NCI-H2171 treated with DMSO at 0.1 percent for 48 hours (cell line): ENCODE measurements around the gene SGK1.
"Not testable (repeated sequence)": the region's sequence is repeated elsewhere in the genome, so short reads cannot be mapped to it uniquely, and the experiment has no call there.

Source experiments
- DNase-seq: peaks from one replicate; lab custom pipeline; 2025; lab: John Stamatoyannopoulos, UW

SGK1 gene

DNA sequence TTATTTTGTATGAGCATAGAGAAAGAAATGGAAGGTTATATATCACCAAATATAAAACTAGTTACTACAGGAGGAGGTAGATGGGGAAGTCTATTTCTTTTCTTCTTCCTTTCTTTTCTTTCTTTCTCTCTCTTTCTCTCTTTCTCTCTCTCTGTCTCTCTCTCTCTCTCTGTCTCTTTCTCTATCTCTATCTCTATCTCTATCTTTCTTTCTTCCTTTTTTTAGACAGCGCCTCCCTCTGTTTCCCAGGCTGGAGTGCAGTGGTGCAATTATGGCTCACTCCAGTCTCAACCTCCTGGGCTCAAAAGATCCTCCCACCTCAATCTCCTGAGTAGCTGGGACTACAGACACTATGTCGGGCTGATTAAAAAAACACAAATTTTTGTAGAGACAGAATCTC, 10.2 kb upstream of the SGK1 start:
- DNase-seq = no peak

- not testable (repeated sequence) for DNase-seq
Observed at GRCh38 chr6:134326192-134326591, 8.3 kb upstream of the SGK1 start.

GRCh38 chr6:134324766-134325165, 6.9 kb upstream of the SGK1 start:
- DNase-seq = no peak

DNA sequence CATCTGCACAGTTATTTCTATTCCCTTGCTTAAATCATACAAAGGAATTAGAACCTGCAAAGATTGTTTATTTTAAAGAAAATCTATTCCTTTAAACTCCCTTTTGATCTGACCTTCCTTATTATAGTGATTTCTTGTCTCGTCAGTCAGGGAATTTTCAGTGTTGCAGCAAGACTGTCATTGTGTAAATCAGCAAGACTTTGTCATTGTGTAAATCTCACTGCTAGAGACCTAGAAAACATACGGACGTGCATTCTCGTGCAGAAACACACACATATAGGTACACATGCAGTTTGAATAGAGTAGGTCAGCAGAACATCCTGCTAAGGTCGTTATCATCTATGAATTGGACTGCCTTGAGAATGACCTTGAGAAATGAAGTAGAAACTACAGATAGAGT, 6.2 kb upstream of the SGK1 start:
- DNase-seq = no peak

GRCh38 chr6:134323698-134324097, 5.8 kb upstream of the SGK1 start:
- no peak for DNase-seq

DNA sequence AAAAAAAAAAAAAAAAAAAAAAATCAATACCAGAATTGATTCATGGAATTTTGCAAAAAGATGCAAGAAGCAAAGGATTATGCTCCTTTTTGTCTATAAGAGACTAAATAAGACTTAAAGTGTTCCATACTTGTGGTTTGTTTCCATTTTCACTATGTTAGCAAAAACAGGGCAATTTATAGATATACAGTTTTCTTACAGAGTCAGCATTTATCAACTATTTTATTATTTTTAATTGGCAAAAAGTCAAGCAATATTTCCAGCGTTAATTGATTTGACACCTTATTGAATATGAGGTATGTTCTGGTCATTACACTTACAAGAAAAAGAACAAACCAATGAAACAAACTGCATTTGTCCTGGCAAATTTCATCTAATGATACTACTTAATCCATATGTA, 5.4 kb upstream of the SGK1 start:
- no peak for DNase-seq

GRCh38 chr6:134322216-134322615, 4.3 kb upstream of the SGK1 start:
- DNase-seq = no peak

GRCh38 chr6:134321246-134321645, 3.3 kb upstream of the SGK1 start:
- DNase-seq = no peak

GRCh38 chr6:134319686-134320085, 1.8 kb upstream of the SGK1 start:
- DNase-seq = not testable (repeated sequence)

GRCh38 chr6:134318974-134319281, 1.0 kb upstream of the SGK1 start:
- DNase-seq = no peak

DNA sequence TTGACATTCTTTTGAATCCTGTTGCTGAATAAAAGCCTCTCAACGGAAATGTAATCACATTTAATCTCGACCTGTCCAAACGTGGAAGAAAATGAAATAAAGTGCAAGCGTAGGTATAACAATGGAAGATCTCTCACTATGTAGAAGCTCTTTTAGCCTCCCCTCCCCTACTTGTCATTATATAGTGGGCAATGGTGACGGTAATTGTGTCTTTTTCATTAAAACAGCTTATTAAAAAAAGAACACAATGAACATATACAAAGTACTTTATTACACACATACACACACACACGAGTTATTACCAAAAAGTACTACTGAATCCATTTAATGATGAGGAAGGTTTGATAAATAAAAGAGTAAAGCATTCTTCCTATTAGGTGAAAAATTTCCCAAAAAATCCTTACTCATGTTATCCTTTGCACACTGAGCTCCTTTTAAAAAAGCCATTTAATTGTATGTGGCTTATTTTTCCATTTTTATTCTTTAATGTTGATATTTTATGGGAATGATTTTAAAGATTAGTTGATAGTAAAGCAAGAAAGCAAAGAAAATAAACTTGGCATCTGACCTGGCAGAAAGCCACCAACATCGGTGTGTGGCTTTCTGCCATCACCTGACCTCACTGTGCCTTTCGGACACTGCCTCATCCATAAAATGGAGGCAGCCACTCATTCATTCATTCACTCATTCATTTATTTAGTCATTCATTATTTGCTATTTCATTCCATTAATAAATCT, 493 bp upstream of the SGK1 start:
- no peak for DNase-seq

- no peak for DNase-seq
Observed at GRCh38 chr6:134316733-134317431, 1.0 kb downstream of the SGK1 start.

DNA sequence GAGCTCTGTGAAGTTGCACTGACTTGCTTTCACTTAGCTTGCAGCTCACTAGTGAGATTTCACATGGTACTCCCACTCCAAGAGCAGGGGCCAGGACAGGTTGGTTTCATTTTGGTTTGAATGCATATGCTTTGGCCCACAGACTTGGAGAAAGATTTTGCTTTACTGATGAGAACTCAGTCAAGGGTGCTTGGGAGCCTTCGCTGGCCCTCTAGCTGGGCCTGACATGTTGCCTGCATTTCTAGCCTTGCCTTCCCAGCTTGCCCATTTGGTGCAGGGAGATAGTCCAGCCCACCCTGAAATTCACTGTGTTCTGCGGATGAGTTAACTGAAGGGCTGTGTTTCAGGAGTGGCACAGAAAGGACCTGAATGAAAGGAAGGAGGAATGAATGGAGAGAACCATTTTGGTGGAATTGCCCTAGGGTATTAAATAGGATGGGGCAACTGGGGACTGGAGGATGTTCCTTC, 1.9 kb downstream of the SGK1 start:
- DNase-seq = no peak

GRCh38 chr6:134315189-134315588, 2.7 kb downstream of the SGK1 start:
- DNase-seq = no peak

GRCh38 chr6:134314006-134314821, 3.7 kb downstream of the SGK1 start:
- no peak for DNase-seq

GRCh38 chr6:134312038-134312660, 5.8 kb downstream of the SGK1 start:
- no peak for DNase-seq

- no peak for DNase-seq
Observed at GRCh38 chr6:134310817-134311216, 7.1 kb downstream of the SGK1 start.

DNA sequence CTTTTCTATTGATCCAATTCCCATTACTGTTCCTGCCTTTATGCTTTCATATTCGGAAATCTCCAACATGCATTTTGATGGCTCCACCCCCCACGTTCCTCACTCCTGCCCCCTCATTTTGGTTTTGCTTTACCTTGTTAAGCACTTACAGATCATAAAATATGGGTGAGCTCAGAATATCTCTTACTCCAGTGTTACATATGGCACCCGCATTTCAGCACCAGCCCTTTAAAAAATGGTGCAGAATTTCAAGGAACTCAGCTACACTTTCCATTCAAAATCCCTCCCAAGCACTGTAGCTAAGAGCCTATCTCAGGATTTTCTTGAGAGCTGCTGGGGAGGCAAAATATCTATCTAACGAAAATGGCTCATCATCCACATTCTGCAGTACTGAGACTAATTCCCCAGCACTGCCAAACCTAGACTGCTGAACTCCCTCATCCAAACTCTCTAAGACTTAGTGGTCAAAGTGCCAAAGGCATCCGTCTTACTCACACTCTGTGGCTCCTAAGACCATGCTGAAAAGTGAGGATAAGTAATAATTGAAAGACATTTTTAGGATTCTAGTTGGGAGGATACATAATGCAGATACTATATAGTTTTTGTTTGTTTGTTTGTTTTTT, 7.8 kb downstream of the SGK1 start:
- DNase-seq = no peak

DNA sequence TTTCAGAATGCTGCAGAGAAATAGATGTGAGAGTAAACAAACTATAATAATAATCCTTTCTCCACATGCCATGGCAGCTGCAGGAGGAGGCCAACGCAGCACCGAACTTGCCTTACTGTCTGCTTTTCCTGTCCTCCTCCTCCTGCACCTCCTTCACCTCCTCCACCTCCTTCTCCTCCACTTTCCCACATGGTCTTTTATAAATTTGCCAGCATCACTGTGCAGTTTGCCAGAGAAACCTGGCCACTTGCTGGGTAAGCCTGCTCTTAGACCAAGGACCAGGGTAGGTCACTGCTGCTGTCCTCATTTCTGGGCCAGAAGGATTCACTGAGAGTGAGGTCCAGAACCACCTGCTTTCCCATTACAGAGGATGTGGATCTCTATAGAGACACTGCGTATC, 8.7 kb downstream of the SGK1 start:
- no peak for DNase-seq

- DNase-seq = no peak
Observed at GRCh38 chr6:134308800-134309199, 9.1 kb downstream of the SGK1 start.

- DNase-seq = no peak
Observed at GRCh38 chr6:134307870-134308269, 10.0 kb downstream of the SGK1 start.

DNA sequence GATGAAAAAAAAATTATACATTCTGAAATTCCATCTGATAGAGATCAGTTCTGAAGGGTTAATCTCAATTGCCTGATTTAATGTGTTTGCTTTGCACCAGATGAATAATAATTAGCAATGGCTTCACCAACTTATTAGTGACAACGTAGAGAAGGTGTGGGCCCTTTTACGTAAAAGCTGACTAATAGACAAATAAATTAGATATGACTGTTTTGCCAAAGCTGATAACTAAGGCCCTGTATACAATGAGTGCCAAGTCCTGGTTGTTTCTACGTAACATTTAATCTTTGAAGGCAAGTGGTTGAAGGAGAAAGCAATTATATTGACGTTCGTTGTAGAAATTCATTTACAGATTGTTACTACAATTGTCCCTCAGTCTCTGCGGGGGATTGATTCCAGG, 10.8 kb downstream of the SGK1 start:
- no peak for DNase-seq
